ENCODE data around the gene RNF125.
A peak's percentile ranks its signal among the peaks of the same experiment; 100 is the strongest.

The RNF125 gene

DNA sequence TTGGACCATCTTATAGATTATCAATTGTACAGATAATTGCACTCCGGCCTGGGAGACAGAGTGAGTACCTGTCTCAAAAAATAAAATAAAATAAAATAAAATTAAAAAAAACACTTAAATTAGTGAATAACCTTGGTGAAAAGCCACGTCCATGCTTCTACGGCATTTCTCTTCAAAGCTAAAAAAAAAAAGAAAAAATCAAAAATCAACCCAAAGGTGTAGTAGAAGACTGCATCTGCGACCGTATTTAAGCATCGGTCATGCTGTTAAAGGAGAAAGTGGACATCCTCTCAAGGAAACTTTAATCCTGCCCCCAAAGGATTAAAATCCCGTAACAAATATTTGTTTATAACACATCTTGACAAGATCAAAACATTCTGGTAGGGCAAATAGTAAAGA, 72.7 kb downstream of the RNF125 start:
- no peak for DNase-seq (ENCODE audit: low spot score)

- peak; percentile 90 for DNase-seq (ENCODE audit: low spot score)
Measured at GRCh38 chr18:32091724-32092421, 73.2 kb downstream of the RNF125 start, which contains the start of gene RNF138. Gene RNF138, plus strand, starts transcription at chr18:32091874. Its CDS starts 903 bp downstream, at chr18:32092777.

GRCh38 chr18:32092422-32093101, 73.9 kb downstream of the RNF125 start:
- peak; percentile 100 for DNase-seq (ENCODE audit: low spot score)

GRCh38 chr18:32093102-32093511, 74.5 kb downstream of the RNF125 start:
- DNase-seq (ENCODE audit: low spot score), result peak; percentile 80

DNA sequence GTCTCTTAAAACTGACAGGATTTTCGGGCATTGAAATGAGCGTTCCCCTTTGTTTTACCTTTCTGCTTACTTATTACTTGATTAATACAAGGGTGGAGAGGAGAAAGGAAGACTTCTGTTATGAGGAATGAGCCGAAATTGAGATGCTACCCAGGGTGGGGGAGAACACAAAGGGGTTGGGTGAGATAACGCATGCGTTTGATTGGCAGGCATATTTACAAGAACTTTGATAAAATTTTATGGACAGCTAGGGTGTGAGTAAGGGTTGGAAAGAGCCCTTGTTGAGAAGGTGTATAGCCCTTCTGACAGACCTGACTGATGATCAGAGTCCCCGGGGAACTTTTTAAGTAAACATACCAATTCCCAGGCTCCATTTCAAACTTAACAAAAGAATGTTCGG, 74.9 kb downstream of the RNF125 start:
- peak; percentile 6 for DNase-seq (ENCODE audit: low spot score)

- no peak for DNase-seq (ENCODE audit: low spot score)
Measured at GRCh38 chr18:32095192-32095899, 76.7 kb downstream of the RNF125 start.

DNA sequence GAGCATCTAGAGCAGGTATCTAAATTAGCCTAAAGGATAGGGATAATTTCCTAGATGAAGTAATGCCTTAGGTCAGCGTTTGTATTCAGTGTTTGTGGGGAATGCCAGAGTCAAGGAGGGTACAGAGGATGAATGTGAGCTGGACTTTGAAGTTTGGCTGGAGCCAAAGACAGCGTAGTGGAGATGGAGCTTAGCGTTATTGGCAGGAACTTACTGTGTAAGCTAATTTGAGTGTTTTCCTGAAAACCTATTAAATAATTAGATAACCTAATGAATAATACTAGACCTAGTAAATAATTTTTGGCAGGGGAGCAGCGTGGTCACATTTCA, 77.2 kb downstream of the RNF125 start:
- no peak for DNase-seq (ENCODE audit: low spot score)

DNA sequence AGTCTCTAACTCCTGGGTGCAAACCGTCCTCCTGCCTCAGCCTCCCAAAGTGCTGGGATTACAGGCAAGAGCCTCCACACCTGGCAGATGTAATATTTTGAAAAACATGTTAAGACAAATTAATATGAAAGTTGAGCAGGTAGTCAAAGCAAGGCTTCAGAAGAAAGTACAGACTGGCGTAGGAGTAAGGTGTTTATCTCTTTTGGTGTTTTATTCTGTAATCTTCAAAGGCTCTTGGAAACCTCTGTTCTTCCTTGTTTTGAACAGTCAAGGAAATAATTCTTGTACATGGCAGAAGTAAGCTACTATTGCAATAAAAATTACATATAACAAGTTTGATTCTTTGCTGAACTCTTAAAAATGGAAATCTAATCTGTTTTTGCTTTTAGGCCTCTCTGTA, 78.3 kb downstream of the RNF125 start:
- no peak for DNase-seq (ENCODE audit: low spot score)

DNA sequence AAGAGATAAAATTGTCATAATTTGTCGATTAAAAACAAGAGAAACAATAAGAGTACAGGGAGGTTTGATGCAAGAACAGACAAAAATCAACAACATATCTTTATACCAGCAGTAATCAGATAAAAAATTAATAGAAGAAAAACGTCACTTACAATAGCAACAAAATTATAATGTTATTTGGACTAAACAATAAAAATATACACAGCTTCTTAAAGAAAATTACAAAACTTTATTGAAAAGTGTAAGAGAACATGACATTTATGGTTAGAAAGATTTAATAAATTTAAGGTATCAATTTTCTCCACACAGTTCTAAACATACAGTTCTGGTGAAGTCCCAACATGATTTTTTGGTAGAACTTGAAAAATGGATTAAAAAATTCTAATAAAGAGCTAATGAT, 85.9 kb downstream of the RNF125 start:
- no peak for DNase-seq (ENCODE audit: low spot score)

- DNase-seq (ENCODE audit: low spot score), result no peak
Measured at GRCh38 chr18:32110005-32110404, 91.4 kb downstream of the RNF125 start.

DNA sequence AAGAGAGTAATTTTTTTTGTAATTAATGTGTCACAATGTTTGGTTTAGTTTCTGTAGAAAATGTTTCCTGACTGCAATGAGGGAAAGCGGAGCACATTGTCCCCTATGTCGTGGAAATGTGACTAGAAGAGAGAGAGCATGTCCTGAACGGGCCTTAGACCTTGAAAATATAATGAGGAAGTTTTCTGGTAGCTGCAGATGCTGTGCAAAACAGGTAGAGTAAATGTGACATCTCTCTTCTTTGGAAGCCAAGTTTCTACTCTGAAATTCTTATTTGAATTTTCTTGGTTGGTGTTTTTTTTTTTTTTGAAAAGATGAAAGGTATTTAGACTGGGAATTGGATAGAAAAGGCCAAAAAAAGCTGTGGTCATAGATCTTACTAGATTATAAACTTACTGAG, 93.1 kb downstream of the RNF125 start:
- no peak for DNase-seq (ENCODE audit: low spot score)

DNA sequence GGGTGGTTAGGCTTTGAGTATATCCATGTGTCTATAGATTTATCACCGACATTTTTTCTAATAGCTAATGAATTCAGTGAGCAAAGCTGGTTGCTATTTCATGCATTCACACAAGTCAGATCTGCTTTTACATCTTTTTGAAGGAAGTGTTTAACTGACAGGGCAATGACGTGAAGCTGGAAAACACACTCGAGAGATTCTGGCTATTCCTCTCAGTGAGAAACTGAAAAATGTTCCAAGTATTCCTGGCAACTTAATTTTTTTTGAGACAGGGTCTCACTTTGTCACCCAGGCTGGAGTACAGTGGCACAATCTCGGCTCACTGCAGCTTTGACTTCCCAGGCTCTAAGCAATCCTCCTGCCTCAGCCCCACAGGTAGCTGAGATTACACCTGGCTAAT, 94.2 kb downstream of the RNF125 start:
- DNase-seq (ENCODE audit: low spot score), result no peak

- DNase-seq (ENCODE audit: low spot score), result no peak
Measured at GRCh38 chr18:32114293-32114942, 95.8 kb downstream of the RNF125 start.

DNA sequence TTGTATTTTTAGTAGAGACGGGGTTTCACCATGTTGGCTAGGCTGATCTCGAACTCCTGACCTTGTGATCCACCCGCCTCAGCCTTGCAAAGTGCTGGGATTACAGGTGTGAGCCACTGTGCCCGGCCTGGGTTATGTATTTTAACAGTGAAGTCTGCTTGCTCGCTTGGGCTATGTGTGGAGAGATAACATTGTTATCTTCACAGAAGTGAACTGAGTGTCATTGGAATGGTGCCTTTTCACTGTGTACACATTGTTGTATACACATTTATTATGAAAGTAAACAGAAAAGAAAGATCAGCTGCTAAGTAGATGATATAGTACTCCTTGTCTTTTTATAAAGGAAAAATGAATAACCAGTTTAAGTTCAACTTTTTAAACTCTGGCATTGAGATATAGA, 103.4 kb downstream of the RNF125 start:
- DNase-seq (ENCODE audit: low spot score), result no peak
